IMR-90 (cell line): ENCODE measurements around the gene EPGN. TPM values are rescaled to one million over a fixed set of nuclear protein-coding genes. Genes with fewer than 3 reads are reported as not detected.

Experiments
- ATAC-seq: fragments of 200-7000 bp; cut with Tn5 transposase; 2 replicates; pipeline ENCODE4 v1.9.1; 2020; ENCODE audit warnings: low read depth, mild to moderate bottlenecking, moderate library complexity
- BruUV-seq: library from RNA; stranded (reverse); fragments of 400-500 nt; replicated peaks from 2 replicates; lab custom pipeline; 2021; lab: Mats Ljungman, UMichigan
- CTCF ChIA-PET: fragments of 300-600 bp; formaldehyde crosslinking; extraction: SDS; loops from one replicate; lab custom pipeline; 2021; ENCODE audit warnings: antibody characterized with exemption; lab: Yijun Ruan, JAX
- POLR2A ChIA-PET: fragments of 300-600 bp; sonication (Branson Sonifier 250); formaldehyde crosslinking; loops from one replicate; lab custom pipeline; 2022; ENCODE audit warnings: antibody characterized with exemption; ENCODE audit not compliant: unreplicated experiment; lab: Charles Lee
- DNase-seq: peaks from one replicate; pipeline ENCODE4 v3.0.0; 2013
- H2AFZ ChIP-seq: replicated peaks from 2 replicates; pipeline ENCODE3; 2013; ENCODE audit warnings: low read length, mild to moderate bottlenecking; ENCODE audit not compliant: poor library complexity
- H2AK5ac ChIP-seq: 2 replicates; pipeline ENCODE4 v1.6.1; 2013; ENCODE audit warnings: low read depth, low read length, inconsistent platforms
- H2AK9ac ChIP-seq: replicated peaks from 2 replicates; pipeline ENCODE3; 2013; ENCODE audit warnings: mild to moderate bottlenecking, low read depth, low read length, moderate library complexity; ENCODE audit not compliant: poor library complexity
- H2BK120ac ChIP-seq: 2 replicates; pipeline ENCODE4 v1.6.1; 2013; ENCODE audit warnings: low read depth, low read length, inconsistent platforms
- H2BK15ac ChIP-seq: 3 replicates; pipeline ENCODE4 v1.6.1; 2013; ENCODE audit warnings: low read depth, low read length, inconsistent platforms
- H2BK20ac ChIP-seq: 2 replicates; pipeline ENCODE4 v1.6.1; 2013; ENCODE audit warnings: low read depth, mild to moderate bottlenecking, inconsistent platforms, low read length, moderate library complexity
- H2BK5ac ChIP-seq: 2 replicates; pipeline ENCODE4 v1.6.1; 2013; ENCODE audit warnings: mild to moderate bottlenecking, low read depth, low read length, inconsistent platforms; ENCODE audit not compliant: poor library complexity, severe bottlenecking
- H3K14ac ChIP-seq: replicated peaks from 2 replicates; pipeline ENCODE4 v1.6.1; 2013; ENCODE audit warnings: low read depth, low read length, inconsistent platforms
- H3K18ac ChIP-seq: 2 replicates; pipeline ENCODE4 v1.6.1; 2013; ENCODE audit warnings: low read depth, low read length, control low read depth
- H3K23ac ChIP-seq: 2 replicates; pipeline ENCODE4 v1.6.1; 2013; ENCODE audit warnings: low read depth, low read length, inconsistent platforms
- H3K27ac ChIP-seq: 2 replicates; pipeline ENCODE4 v1.5.1; 2013; ENCODE audit warnings: mild to moderate bottlenecking, control low read depth, low read length; ENCODE audit not compliant: insufficient read depth
- H3K27me3 ChIP-seq: 2 replicates; pipeline ENCODE4 v1.6.1; 2013; ENCODE audit warnings: low read length; ENCODE audit not compliant: control insufficient read depth, insufficient read depth
- H3K36me3 ChIP-seq: 2 replicates; pipeline ENCODE4 v1.6.1; 2013; ENCODE audit warnings: low read length, mixed read lengths; ENCODE audit not compliant: control insufficient read depth, insufficient read depth
- H3K4ac ChIP-seq: 2 replicates; pipeline ENCODE4 v1.6.1; 2013; ENCODE audit warnings: low read depth, low read length, inconsistent platforms
- H3K4me1 ChIP-seq: 2 replicates; pipeline ENCODE4 v1.6.1; 2013; ENCODE audit warnings: low read length, mixed read lengths; ENCODE audit not compliant: control insufficient read depth, insufficient read depth
- H3K4me2 ChIP-seq: 2 replicates; pipeline ENCODE4 v1.6.1; 2013; ENCODE audit warnings: low read depth, mild to moderate bottlenecking, control low read depth, low read length, moderate library complexity
- H3K4me3 ChIP-seq: 2 replicates; pipeline ENCODE4 v1.5.1; 2013; ENCODE audit warnings: low read depth, mild to moderate bottlenecking, control low read depth, low read length, moderate library complexity; ENCODE audit not compliant: insufficient read depth
- H3K56ac ChIP-seq: 2 replicates; pipeline ENCODE4 v1.6.1; 2013; ENCODE audit warnings: low read length, inconsistent platforms; ENCODE audit not compliant: insufficient read depth; ENCODE audit errors: extremely low read depth
- H3K79me1 ChIP-seq, 2 experiments: 2 replicates each; pipeline ENCODE4 v1.6.1; 2013; ENCODE audit warnings: low read length in 2 of 2, inconsistent platforms in 1 of 2, low read depth in 1 of 2
- H3K9ac ChIP-seq: 2 replicates; pipeline ENCODE4 v1.6.1; 2013; ENCODE audit warnings: low read depth, low read length, control low read depth
- H3K9me1 ChIP-seq: 2 replicates; pipeline ENCODE4 v1.6.1; 2013; ENCODE audit warnings: low read length, inconsistent platforms; ENCODE audit not compliant: insufficient read depth
- H3K9me3 ChIP-seq: 2 replicates; pipeline ENCODE4 v1.6.1; 2013; ENCODE audit warnings: low read length; ENCODE audit not compliant: control insufficient read depth, insufficient read depth
- H4K20me1 ChIP-seq: 2 replicates; pipeline ENCODE4 v1.6.1; 2013; ENCODE audit warnings: low read length, inconsistent platforms; ENCODE audit not compliant: insufficient read depth
- H4K5ac ChIP-seq: 2 replicates; pipeline ENCODE4 v1.6.1; 2013; ENCODE audit warnings: mild to moderate bottlenecking, low read depth, low read length, control low read depth
- H4K8ac ChIP-seq, 2 experiments: 2 replicates each; pipeline ENCODE4 v1.6.1; 2013; ENCODE audit warnings: low read depth in 2 of 2, low read length in 2 of 2, control low read depth in 1 of 2, inconsistent platforms in 1 of 2
- H4K91ac ChIP-seq: 2 replicates; pipeline ENCODE4 v1.6.1; 2013; ENCODE audit warnings: low read depth, low read length, inconsistent platforms; ENCODE audit not compliant: insufficient read depth
- BHLHE40 ChIP-seq: fragments of 150-350 bp; IDR thresholded peaks from 2 replicates; pipeline ENCODE4 v1.6.1; 2016; ENCODE audit warnings: mild to moderate bottlenecking, low read depth, low read length
- CEBPB ChIP-seq: IDR thresholded peaks from 2 replicates; pipeline ENCODE4 v1.6.1; 2012; ENCODE audit warnings: low read depth, low read length, improper control_type of control experiment
- FOS ChIP-seq: fragments of 150-350 bp; IDR thresholded peaks from 2 replicates; pipeline ENCODE4 v1.6.1; 2016; ENCODE audit warnings: low read depth, low read length
- MAFK ChIP-seq: IDR thresholded peaks from 2 replicates; pipeline ENCODE4 v1.6.1; 2012; ENCODE audit warnings: low read depth, low read length, improper control_type of control experiment
- MAZ ChIP-seq: IDR thresholded peaks from 2 replicates; pipeline ENCODE4 v1.6.1; 2012; ENCODE audit warnings: low read depth, mild to moderate bottlenecking, low read length, improper control_type of control experiment, moderate library complexity, borderline replicate concordance
- NFE2L2 ChIP-seq: fragments of 150-350 bp; IDR thresholded peaks from 2 replicates; pipeline ENCODE4 v1.6.1; 2016; ENCODE audit warnings: low read depth, mild to moderate bottlenecking, low read length
- RFX5 ChIP-seq: IDR thresholded peaks from 2 replicates; pipeline ENCODE4 v1.8.0; 2012; ENCODE audit warnings: low read depth, mild to moderate bottlenecking, low read length, moderate library complexity
- SMC3 ChIP-seq: fragments of 150-350 bp; IDR thresholded peaks from 2 replicates; pipeline ENCODE4 v1.6.1; 2016; ENCODE audit warnings: low read depth, mild to moderate bottlenecking, antibody characterized with exemption, low read length, moderate library complexity
- WGBS, 2 experiments: methylation state at CpG; one replicate each; pipeline versions ENCODE4 v1.1.5 to v1.1.7; 2013; ENCODE audit warnings: missing lambda C conversion rate in 2 of 2; ENCODE audit not compliant: insufficient read length in 1 of 2; ENCODE audit errors: extremely low coverage in 2 of 2; 5-methylcytosine and 5-hydroxymethylcytosine counted together
- dilution Hi-C: fragments of 300-500 bp; cut with HindIII; formaldehyde crosslinking; loops from one replicate; pipeline ENCODE4 v1.14.3; 2018; ENCODE audit warnings: low sequenced_read_pairs; ENCODE audit not compliant: unreplicated experiment
- in situ Hi-C: fragments of 300-500 bp; cut with MboI; formaldehyde crosslinking; loops from 3 replicates; pipeline ENCODE4 v1.14.3; 2019; ENCODE audit warnings: low sequenced_read_pairs, inconsistent platforms, mixed read lengths
- intact Hi-C: fragments of 100-400 bp; cut with micrococcal nuclease; formaldehyde crosslinking; loops from 2 replicates; pipeline ENCODE4 v1.10.0; 2022
- polyA plus RNA-seq, 3 experiments: library from polyadenylated mRNA; depleted of rRNA; stranded (reverse); fragments of >200 nt; gene quantifications; 2 replicates each; pipeline ENCODE4 v1.2.3, GENCODE V29; 2012; ENCODE audit warnings: low replicate concordance in 1 of 3
- total RNA-seq: library from RNA; depleted of rRNA; stranded (reverse); fragments of >200 nt; gene quantifications from 2 replicates; pipeline ENCODE4 v1.2.3, GENCODE V29; 2012
- TF ChIP-seq, protein P1 (sequence below): conservative IDR thresholded peaks from 2 replicates; pipeline ENCODE4 v1.5.1; 2012; ENCODE audit warnings: mild to moderate bottlenecking, low read depth, low read length, improper control_type of control experiment
- TF ChIP-seq, protein P2 (sequence below): fragments of 150-350 bp; IDR thresholded peaks from 2 replicates; pipeline ENCODE4 v1.6.1; 2016; ENCODE audit warnings: low read depth, mild to moderate bottlenecking, low read length, moderate library complexity, borderline replicate concordance
- TF ChIP-seq, protein P3 (sequence below): fragments of 150-350 bp; IDR thresholded peaks from 2 replicates; pipeline ENCODE4 v1.6.1; 2017; ENCODE audit warnings: mild to moderate bottlenecking, antibody characterized with exemption, low read length, low read depth

EPGN gene
- total and polyA plus RNA-seq, 2 of the 4 experiments (the other 2 are of a cell fraction), result 0.18 TPM; not detected in 1

DNA sequence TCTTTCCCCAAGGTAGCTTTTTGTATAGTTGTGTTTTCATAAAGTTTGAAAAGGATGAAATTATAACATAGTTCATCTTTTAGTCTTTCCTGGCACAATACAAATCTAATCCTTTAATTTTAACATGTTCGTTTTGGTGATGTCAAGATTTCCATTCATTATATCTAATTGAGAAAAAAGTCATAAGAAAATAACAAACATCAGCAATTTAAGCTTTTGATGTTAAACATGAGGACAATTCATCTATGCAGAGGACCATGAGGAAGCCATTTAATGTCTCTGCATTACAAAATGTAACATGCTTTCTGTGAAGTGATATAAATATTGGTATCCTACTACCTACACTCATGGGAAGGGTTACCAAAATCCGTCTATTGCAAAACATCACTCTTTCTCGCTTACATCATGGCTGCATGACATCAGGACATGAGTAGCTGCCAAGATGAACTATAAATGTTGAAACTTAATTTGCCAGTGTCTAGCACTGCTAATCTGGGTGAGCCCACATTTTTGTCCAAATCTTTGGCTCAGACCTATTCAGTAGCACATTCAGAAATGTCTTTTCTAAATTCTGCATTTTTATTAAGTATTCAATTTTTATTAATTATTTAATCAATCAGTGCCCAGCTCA, 9.5 kb downstream of the EPGN start:
- H4K8ac ChIP-seq, result no peak overlapping the region
- BruUV-seq, result no TSS peak
- no peak overlapping the region for H2AK5ac ChIP-seq
- H2AFZ ChIP-seq, result no peak overlapping the region
- H4K20me1 ChIP-seq, result no peaks in the 10 kb centered on the region
- no peaks in the 10 kb centered on the region for H3K36me3 ChIP-seq
- no peak overlapping the region for H2BK20ac ChIP-seq
- H2BK15ac ChIP-seq, result no peak overlapping the region
- no CpG with 5 or more reads among the region's 3 CpGs for WGBS, 2 experiments
- H2BK5ac ChIP-seq, result no peak overlapping the region
- no peak overlapping the region for H3K4me3 ChIP-seq
- no peak overlapping the region for H3K4me2 ChIP-seq
- peak; percentile 15; the same call in 1 of the 2 replicates for TF ChIP-seq CEBPB
- TF ChIP-seq NFE2L2, result no peak
- no peak for TF ChIP-seq FOS
- no peak for TF ChIP-seq MAZ
- TF ChIP-seq, protein P1, sequence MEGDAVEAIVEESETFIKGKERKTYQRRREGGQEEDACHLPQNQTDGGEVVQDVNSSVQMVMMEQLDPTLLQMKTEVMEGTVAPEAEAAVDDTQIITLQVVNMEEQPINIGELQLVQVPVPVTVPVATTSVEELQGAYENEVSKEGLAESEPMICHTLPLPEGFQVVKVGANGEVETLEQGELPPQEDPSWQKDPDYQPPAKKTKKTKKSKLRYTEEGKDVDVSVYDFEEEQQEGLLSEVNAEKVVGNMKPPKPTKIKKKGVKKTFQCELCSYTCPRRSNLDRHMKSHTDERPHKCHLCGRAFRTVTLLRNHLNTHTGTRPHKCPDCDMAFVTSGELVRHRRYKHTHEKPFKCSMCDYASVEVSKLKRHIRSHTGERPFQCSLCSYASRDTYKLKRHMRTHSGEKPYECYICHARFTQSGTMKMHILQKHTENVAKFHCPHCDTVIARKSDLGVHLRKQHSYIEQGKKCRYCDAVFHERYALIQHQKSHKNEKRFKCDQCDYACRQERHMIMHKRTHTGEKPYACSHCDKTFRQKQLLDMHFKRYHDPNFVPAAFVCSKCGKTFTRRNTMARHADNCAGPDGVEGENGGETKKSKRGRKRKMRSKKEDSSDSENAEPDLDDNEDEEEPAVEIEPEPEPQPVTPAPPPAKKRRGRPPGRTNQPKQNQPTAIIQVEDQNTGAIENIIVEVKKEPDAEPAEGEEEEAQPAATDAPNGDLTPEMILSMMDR, result no peak
- TF ChIP-seq RFX5, result no peak
- no peak for TF ChIP-seq BHLHE40
- TF ChIP-seq, protein P2, sequence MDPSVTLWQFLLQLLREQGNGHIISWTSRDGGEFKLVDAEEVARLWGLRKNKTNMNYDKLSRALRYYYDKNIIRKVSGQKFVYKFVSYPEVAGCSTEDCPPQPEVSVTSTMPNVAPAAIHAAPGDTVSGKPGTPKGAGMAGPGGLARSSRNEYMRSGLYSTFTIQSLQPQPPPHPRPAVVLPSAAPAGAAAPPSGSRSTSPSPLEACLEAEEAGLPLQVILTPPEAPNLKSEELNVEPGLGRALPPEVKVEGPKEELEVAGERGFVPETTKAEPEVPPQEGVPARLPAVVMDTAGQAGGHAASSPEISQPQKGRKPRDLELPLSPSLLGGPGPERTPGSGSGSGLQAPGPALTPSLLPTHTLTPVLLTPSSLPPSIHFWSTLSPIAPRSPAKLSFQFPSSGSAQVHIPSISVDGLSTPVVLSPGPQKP, result no peak
- no peak for TF ChIP-seq SMC3
- TF ChIP-seq MAFK, result peak; percentile 21; the same call in 1 of the 2 replicates
- TF ChIP-seq, protein P3, sequence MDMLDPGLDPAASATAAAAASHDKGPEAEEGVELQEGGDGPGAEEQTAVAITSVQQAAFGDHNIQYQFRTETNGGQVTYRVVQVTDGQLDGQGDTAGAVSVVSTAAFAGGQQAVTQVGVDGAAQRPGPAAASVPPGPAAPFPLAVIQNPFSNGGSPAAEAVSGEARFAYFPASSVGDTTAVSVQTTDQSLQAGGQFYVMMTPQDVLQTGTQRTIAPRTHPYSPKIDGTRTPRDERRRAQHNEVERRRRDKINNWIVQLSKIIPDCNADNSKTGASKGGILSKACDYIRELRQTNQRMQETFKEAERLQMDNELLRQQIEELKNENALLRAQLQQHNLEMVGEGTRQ, result no peak
- ChIA-PET POLR2A (interaction anchor here (0.6 kb wide), 1 partner anchor 215 kb away, joined by 4 read pairs; no protein-coding TSS in a partner anchor), CTCF (interaction anchor here (0.6 to 2.1 kb wide), 5 partner anchors 50 to 358 kb away, joined by 3 to 16 read pairs (median 5); no protein-coding TSS in a partner anchor)
- H3K9me1 ChIP-seq, result no peaks in the 10 kb centered on the region
- no peak overlapping the region for H2BK120ac ChIP-seq
- intact Hi-C loops, result no loop called here
- no peaks in the 10 kb centered on the region for H3K79me1 ChIP-seq
- peaks cover 2% of the 10 kb centered on the region for H3K27me3 ChIP-seq
- no peak overlapping the region for H3K18ac ChIP-seq
- no peak overlapping the region for H2AK9ac ChIP-seq
- H4K91ac ChIP-seq, result no peak overlapping the region
- in situ Hi-C loops, result loop anchor here (25.0 kb wide), 1 partner anchor 655 kb away; no protein-coding TSS in a partner anchor
- H3K4me1 ChIP-seq, result no peaks in the 10 kb centered on the region
- H4K5ac ChIP-seq, result no peak overlapping the region
- dilution Hi-C loops, result no loop called here
- H3K27ac ChIP-seq, result no peak overlapping the region
- H3K4ac ChIP-seq, result no peak overlapping the region
- H3K9ac ChIP-seq, result no peak overlapping the region
- H3K9me3 ChIP-seq, result no peaks in the 10 kb centered on the region
- no peak for ATAC-seq
- no peak overlapping the region for H3K23ac ChIP-seq
- H3K14ac ChIP-seq, result no peak overlapping the region
- H3K56ac ChIP-seq, result no peak overlapping the region
- DNase-seq, result peak; percentile 16
